GM18511 (cell line): Measurements from ENCODE around the gene TEX9.
"Not testable (repeated sequence)": the region's sequence is repeated elsewhere in the genome, so short reads cannot be mapped to it uniquely, and the experiment has no call there.

Experiments used
- ATAC-seq: cut with Tn5 transposase; IDR thresholded peaks from one replicate; pipeline ENCODE4 v1.9.1; 2021; ENCODE audit warnings: mild to moderate bottlenecking, moderate library complexity; ENCODE audit not compliant: unreplicated experiment

The TEX9 gene

GRCh38 chr15:56365075-56365711, at the start of gene TEX9:
Gene TEX9 (plus strand): TSS chr15:56365426. CDS start chr15:56365451, 25 bp downstream.
- ATAC-seq: peak; percentile 97

- not testable (repeated sequence) for ATAC-seq
Observed at GRCh38 chr15:56316561-56316960, 48.7 kb upstream of the TEX9 start.

GRCh38 chr15:56320316-56320715, 44.9 kb upstream of the TEX9 start:
- no peak for ATAC-seq

- ATAC-seq: no peak
Observed at GRCh38 chr15:56320861-56321260, 44.4 kb upstream of the TEX9 start.

GRCh38 chr15:56322444-56322843, 42.8 kb upstream of the TEX9 start:
- ATAC-seq: no peak

- no peak for ATAC-seq
Observed at GRCh38 chr15:56323435-56323834, 41.8 kb upstream of the TEX9 start.

GRCh38 chr15:56325186-56325585, 40.0 kb upstream of the TEX9 start:
- no peak for ATAC-seq

- no peak for ATAC-seq
Observed at GRCh38 chr15:56327721-56328502, 37.3 kb upstream of the TEX9 start.

GRCh38 chr15:56337084-56337725, 28.0 kb upstream of the TEX9 start:
- ATAC-seq: peak; percentile 68

- no peak for ATAC-seq
Observed at GRCh38 chr15:56339594-56339993, 25.6 kb upstream of the TEX9 start.

- ATAC-seq: no peak
Observed at GRCh38 chr15:56341201-56341600, 24.0 kb upstream of the TEX9 start.

- ATAC-seq: no peak
Observed at GRCh38 chr15:56342653-56343052, 22.6 kb upstream of the TEX9 start.

GRCh38 chr15:56343879-56344278, 21.3 kb upstream of the TEX9 start:
- ATAC-seq: no peak

GRCh38 chr15:56344336-56344735, 20.9 kb upstream of the TEX9 start:
- ATAC-seq: no peak

- no peak for ATAC-seq
Observed at GRCh38 chr15:56346414-56346813, 18.8 kb upstream of the TEX9 start.

GRCh38 chr15:56349554-56349953, 15.7 kb upstream of the TEX9 start:
- no peak for ATAC-seq

- no peak for ATAC-seq
Observed at GRCh38 chr15:56351353-56351752, 13.9 kb upstream of the TEX9 start.

GRCh38 chr15:56351957-56352506, 13.2 kb upstream of the TEX9 start:
- ATAC-seq: no peak

- no peak for ATAC-seq
Observed at GRCh38 chr15:56353119-56353518, 12.1 kb upstream of the TEX9 start.

GRCh38 chr15:56353740-56354139, 11.5 kb upstream of the TEX9 start:
- no peak for ATAC-seq

- peak; percentile 76 for ATAC-seq
Observed at GRCh38 chr15:56356616-56357015, 8.6 kb upstream of the TEX9 start.

- no peak for ATAC-seq
Observed at GRCh38 chr15:56358604-56359003, 6.6 kb upstream of the TEX9 start.
